GM12874 (cell line): Measurements from ENCODE around the gene PILRA.

ENCODE experiments used
- TF ChIP-seq, protein P1 (sequence below): IDR thresholded peaks from 2 replicates; pipeline ENCODE4 v1.5.1; 2011; ENCODE audit warnings: low read depth, mild to moderate bottlenecking, control low read depth, low read length, moderate library complexity; ENCODE audit not compliant: insufficient read depth

PILRA gene

DNA sequence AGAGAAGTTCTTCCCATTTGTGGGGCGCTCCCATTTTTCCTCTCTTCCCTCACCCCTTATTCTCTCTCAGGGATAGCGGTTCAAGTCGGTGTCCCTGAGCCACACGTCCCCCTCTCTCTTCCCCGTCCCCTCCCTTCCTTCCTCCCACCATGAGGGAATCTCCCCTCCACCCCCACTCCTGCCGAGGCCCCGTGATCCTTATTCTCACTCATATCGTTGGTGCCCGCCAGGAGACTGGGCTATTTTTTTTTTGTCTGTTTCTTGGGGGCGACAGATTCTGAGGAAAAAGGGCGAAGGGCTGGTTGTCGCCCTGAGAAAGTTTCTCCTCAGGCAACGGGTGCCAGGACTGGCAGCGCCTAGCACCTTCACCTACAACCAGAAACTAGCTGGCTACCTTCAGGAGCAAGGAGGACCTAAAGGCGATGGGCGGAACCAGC is 54.5 kb downstream of the PILRA start:
- TF ChIP-seq, protein P1, sequence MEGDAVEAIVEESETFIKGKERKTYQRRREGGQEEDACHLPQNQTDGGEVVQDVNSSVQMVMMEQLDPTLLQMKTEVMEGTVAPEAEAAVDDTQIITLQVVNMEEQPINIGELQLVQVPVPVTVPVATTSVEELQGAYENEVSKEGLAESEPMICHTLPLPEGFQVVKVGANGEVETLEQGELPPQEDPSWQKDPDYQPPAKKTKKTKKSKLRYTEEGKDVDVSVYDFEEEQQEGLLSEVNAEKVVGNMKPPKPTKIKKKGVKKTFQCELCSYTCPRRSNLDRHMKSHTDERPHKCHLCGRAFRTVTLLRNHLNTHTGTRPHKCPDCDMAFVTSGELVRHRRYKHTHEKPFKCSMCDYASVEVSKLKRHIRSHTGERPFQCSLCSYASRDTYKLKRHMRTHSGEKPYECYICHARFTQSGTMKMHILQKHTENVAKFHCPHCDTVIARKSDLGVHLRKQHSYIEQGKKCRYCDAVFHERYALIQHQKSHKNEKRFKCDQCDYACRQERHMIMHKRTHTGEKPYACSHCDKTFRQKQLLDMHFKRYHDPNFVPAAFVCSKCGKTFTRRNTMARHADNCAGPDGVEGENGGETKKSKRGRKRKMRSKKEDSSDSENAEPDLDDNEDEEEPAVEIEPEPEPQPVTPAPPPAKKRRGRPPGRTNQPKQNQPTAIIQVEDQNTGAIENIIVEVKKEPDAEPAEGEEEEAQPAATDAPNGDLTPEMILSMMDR, result no peak

DNA sequence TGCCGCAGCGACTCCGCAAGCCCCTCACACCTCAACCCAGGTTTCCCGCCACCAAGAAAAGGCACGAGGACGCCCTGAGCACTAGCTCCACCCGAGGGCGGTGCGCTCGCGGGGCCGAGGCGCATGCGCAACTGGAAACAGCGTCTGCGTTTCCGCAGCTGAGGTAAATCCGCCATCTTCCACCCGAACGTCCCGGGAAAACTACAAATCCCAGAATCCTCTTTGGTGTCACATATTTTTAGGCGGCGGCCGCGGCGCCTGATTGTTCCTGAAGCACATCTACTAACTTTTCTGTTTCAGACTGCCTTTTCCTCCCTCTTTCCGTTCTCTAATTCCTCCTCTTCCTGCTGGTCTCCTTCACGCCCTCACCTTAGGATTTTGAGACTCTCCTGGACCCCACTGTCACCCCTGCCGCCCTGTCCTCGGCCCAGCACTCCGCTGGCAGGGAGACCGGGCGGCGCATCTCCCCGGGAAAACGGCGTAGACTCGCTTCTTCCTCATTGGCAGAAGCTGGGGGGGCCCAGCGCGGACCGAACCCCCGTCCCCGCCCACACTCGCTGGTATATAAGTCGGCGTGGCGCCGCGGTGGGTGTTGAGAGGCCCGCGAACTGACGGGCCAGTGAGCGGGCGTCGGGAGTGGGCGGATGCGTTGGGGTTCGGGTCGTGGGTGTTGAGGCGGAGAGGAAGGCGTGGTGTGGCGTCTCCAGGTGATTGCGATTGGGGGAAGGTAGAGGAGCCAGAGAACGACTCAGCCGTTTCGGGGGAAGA is 55.1 kb downstream of the PILRA start, which contains the start of gene ZCWPW1:
TSS of gene ZCWPW1 (minus strand) at position 505 of the 768 bp plus-strand sequence. CDS start 8,054 bp downstream, outside the sequence.
- TF ChIP-seq, protein P1, result no peak

DNA sequence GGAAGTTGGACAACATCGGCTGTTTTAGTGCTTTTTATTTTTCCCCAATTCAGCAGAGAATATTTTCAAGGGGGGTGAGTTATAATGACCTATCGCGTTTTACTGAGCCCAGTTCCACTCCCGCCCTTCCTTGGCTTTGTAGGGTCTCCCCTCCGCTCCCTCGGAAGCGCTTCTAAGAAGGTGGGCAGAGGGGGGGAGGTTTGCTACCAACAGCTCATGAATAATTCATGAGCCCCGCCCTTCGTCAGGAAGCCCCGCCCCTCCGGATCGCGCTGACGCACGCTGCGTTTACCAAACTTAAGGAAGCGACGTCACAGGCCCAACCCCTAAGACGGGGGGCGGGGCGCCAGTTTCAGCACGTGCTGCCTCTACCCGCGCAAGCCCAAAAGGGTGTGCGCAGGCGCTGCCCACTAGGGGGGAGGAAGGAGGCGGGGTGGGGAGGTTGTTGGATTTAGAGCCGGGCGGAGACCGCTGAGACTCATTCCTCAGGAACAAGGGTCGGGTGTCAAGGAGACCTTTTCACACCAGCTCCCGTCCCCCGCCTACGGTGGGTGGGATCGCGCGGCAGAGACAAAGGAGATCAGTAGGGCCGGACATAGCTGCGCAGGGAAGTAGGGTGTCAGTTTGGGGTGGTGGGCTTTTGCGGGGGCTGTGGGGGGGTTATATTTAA is 55.8 kb downstream of the PILRA start:
- TF ChIP-seq, protein P1, result no peak

DNA sequence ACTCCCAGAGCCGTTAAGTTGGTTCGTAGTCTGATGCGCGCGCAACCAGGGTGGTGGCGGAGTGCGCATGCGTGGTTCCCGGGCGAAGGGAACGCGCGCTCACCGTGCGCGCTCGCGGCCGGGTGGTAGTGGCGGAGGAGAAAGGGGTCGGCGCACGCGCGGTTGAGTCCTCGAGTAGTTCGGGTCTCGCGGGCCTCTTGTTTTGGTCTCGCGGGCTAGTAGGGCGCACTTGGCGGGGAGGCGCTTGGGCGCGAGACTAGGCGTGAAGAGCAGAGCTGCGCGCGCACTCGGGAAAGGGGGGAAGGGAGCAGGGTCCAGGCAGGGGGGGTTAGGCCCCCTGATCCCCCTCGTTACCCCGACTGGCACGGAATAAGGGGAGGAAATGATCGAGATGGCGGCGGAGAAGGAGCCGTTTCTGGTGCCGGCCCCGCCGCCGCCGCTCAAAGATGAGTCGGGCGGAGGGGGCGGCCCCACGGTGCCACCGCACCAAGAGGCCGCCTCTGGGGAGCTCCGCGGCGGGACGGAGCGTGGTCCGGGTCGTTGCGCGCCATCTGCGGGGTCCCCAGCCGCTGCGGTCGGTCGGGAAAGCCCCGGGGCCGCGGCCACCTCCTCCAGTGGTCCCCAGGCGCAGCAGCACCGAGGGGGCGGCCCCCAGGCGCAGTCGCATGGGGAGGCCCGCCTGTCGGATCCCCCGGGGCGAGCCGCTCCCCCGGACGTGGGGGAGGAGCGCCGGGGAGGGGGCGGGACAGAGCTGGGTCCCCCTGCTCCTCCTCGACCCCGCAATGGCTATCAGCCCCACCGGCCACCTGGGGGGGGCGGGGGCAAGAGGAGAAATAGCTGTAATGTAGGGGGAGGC is 56.6 kb downstream of the PILRA start, which contains the start of gene MEPCE:
TSS of gene MEPCE (plus strand) at position 195 of the 856 bp plus-strand sequence. CDS start at position 383, 188 bp downstream.
- TF ChIP-seq, protein P1, result no peak

DNA sequence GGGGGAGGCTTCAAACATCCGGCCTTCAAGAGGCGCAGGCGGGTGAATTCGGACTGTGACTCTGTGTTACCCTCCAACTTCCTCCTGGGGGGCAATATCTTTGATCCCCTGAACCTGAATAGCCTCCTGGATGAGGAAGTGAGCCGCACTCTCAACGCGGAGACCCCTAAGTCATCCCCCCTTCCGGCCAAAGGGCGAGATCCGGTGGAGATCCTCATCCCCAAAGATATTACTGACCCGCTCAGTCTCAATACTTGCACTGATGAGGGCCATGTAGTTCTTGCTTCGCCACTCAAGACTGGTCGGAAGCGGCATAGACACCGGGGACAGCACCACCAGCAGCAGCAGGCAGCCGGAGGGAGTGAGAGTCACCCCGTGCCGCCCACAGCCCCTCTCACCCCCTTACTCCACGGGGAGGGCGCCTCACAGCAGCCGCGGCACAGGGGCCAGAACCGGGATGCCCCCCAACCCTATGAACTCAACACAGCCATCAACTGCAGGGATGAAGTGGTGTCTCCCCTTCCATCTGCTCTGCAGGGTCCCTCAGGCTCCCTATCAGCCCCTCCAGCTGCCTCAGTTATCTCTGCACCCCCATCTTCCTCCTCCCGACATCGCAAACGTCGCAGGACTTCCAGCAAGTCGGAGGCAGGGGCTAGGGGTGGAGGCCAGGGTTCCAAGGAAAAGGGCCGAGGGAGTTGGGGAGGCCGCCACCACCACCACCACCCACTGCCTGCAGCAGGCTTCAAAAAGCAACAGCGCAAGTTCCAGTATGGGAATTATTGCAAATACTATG is 57.4 kb downstream of the PILRA start:
- TF ChIP-seq, protein P1, result no peak

DNA sequence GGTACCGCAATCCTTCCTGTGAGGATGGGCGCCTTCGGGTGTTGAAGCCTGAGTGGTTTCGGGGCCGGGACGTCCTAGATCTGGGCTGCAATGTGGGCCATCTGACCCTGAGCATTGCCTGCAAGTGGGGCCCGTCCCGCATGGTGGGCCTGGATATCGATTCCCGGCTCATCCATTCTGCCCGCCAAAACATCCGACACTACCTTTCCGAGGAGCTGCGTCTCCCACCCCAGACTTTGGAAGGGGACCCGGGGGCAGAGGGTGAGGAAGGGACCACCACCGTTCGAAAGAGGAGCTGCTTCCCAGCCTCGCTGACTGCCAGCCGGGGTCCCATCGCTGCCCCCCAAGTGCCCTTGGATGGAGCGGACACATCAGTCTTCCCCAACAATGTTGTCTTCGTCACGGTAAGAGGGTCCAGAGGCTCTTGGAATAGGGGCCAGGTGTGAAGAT is 58.0 kb downstream of the PILRA start:
- TF ChIP-seq, protein P1, result no peak
